Renal cortex interstitium (tissue), 11 donors: ENCODE results near the gene DPCD. TPM values are rescaled to one million over a fixed set of nuclear protein-coding genes. Genes with fewer than 3 reads are reported as not detected.

Source experiments
- DNase-seq, 11 donors: peaks; one replicate each; pipeline ENCODE4 v3.0.0-alpha.2; 2013; ENCODE audit warnings: low read depth in 9 of 11, low spot score in 4 of 11; ENCODE audit errors: extremely low read depth in 1 of 11
- polyA plus RNA-seq, 3 donors: library from polyadenylated mRNA; unstranded; fragments of 120-200 nt; gene quantifications; one replicate each; pipeline ENCODE4 v1.2.1, GENCODE V29; 2013; ENCODE audit not compliant: insufficient read length in 3 of 3

The DPCD gene
- polyA plus RNA-seq, 3 donors, result 42.1 to 48.5 (median 47.8) TPM

GRCh38 chr10:101639141-101639900, 51.2 kb downstream of the DPCD start:
- no peak for DNase-seq

- no peak for DNase-seq
These were observed 55.4 kb downstream of the DPCD start for GRCh38 chr10:101643546-101643945.

- DNase-seq, result no peak
These were observed 55.9 kb downstream of the DPCD start for GRCh38 chr10:101644002-101644401.

- DNase-seq, result no peak
These were observed 57.5 kb downstream of the DPCD start for GRCh38 chr10:101645659-101646058.

GRCh38 chr10:101646364-101646763, 58.2 kb downstream of the DPCD start:
- DNase-seq, result no peak

GRCh38 chr10:101647255-101647654, 59.1 kb downstream of the DPCD start:
- no peak for DNase-seq

- no peak for DNase-seq
These were observed 61.5 kb downstream of the DPCD start for GRCh38 chr10:101649525-101650085.

GRCh38 chr10:101650863-101651262, 62.7 kb downstream of the DPCD start:
- DNase-seq, result no peak

- DNase-seq, result no peak
These were observed 63.2 kb downstream of the DPCD start for GRCh38 chr10:101651336-101651735.

GRCh38 chr10:101653536-101653935, 65.4 kb downstream of the DPCD start:
- no peak for DNase-seq

- no peak for DNase-seq
These were observed 67.4 kb downstream of the DPCD start for GRCh38 chr10:101655570-101655969.

- no peak for DNase-seq
These were observed 68.8 kb downstream of the DPCD start for GRCh38 chr10:101656890-101657289.

GRCh38 chr10:101658975-101659374, 70.9 kb downstream of the DPCD start:
- DNase-seq, result no peak

Other genes starting within 250 kb of the DPCD start
- gene BTRC, start 234.2 kb upstream of the DPCD start, polyA plus RNA-seq, result 10 to 100 TPM; 23.0 to 25.8 (median 25.3) TPM
- gene POLL, start 64 bp upstream of the DPCD start, polyA plus RNA-seq, result 10 to 100 TPM; 31.8 to 42.2 (median 34.1) TPM
- 10 to 100 TPM; 52.7 to 56.5 (median 55.5) TPM for gene FBXW4, start 106.8 kb downstream of the DPCD start, polyA plus RNA-seq
- 10 to 100 TPM in 1 of 3 donors, 1 to 10 TPM in 2; 7.0 to 10.9 (median 9.6) TPM for gene FGF8, start 187.8 kb downstream of the DPCD start, polyA plus RNA-seq
- gene NPM3, start 195.1 kb downstream of the DPCD start, polyA plus RNA-seq, result 10 to 100 TPM; 53.1 to 71.5 (median 63.0) TPM
- gene OGA, start 230.1 kb downstream of the DPCD start, polyA plus RNA-seq, result 100 to 1,000 TPM; 125 to 245 (median 168) TPM